ENCODE results near the gene HS6ST1. TPM values are rescaled to one million over a fixed set of nuclear protein-coding genes. Genes with fewer than 3 reads are reported as not detected.

HS6ST1 gene
- total RNA-seq, 1 donor from 2014 or later, result 21.8 TPM

- peak; percentile 70 for ATAC-seq
- DNase-seq (ENCODE audit: low spot score), result peak; percentile 85
These were observed 33.8 kb downstream of the HS6ST1 start for GRCh38 chr2:128284841-128285240.

GRCh38 chr2:128284037-128284441 lies 34.6 kb downstream of the HS6ST1 start:
- DNase-seq (ENCODE audit: low spot score) (no peak), ATAC-seq (no peak)

- peak; percentile 6 for ATAC-seq
- no peak for DNase-seq (ENCODE audit: low spot score)
These were observed 35.5 kb downstream of the HS6ST1 start for GRCh38 chr2:128282976-128283810.

- DNase-seq (ENCODE audit: low spot score) (no peak), ATAC-seq (peak; percentile 60)
These were observed 36.3 kb downstream of the HS6ST1 start for GRCh38 chr2:128282246-128282975.

GRCh38 chr2:128281852-128282245 lies 36.8 kb downstream of the HS6ST1 start:
- DNase-seq (ENCODE audit: low spot score) (no peak), ATAC-seq (peak; percentile 4)

- DNase-seq (ENCODE audit: low spot score) (no peak), ATAC-seq (peak; percentile 2)
These were observed 37.8 kb downstream of the HS6ST1 start for GRCh38 chr2:128280901-128281321.

- peak; percentile 39 for DNase-seq (ENCODE audit: low spot score)
- ATAC-seq, result no peak
These were observed 38.4 kb downstream of the HS6ST1 start for GRCh38 chr2:128280158-128280871.

GRCh38 chr2:128279786-128280157 lies 38.9 kb downstream of the HS6ST1 start:
- peak; percentile 37 for DNase-seq (ENCODE audit: low spot score)
- no peak for ATAC-seq

GRCh38 chr2:128279009-128279408 lies 39.7 kb downstream of the HS6ST1 start:
- ATAC-seq, result no peak
- peak; percentile 36 for DNase-seq (ENCODE audit: low spot score)

- ATAC-seq (no peak), DNase-seq (ENCODE audit: low spot score) (peak; percentile 37)
These were observed 40.5 kb downstream of the HS6ST1 start for GRCh38 chr2:128277961-128278681.

GRCh38 chr2:128276878-128277675 lies 41.6 kb downstream of the HS6ST1 start:
- ATAC-seq, result no peak
- DNase-seq (ENCODE audit: low spot score), result peak; percentile 33

- no peak for ATAC-seq
- DNase-seq (ENCODE audit: low spot score), result no peak
These were observed 43.1 kb downstream of the HS6ST1 start for GRCh38 chr2:128275498-128276045.

GRCh38 chr2:128274218-128274617 lies 44.5 kb downstream of the HS6ST1 start:
- no peak for ATAC-seq
- no peak for DNase-seq (ENCODE audit: low spot score)

- DNase-seq (ENCODE audit: low spot score) (no peak), ATAC-seq (no peak)
These were observed 45.1 kb downstream of the HS6ST1 start for GRCh38 chr2:128273469-128274081.

- ATAC-seq, result no peak
- DNase-seq (ENCODE audit: low spot score), result no peak
These were observed 45.8 kb downstream of the HS6ST1 start for GRCh38 chr2:128272601-128273468.

- ATAC-seq (no peak), DNase-seq (ENCODE audit: low spot score) (no peak)
These were observed 46.6 kb downstream of the HS6ST1 start for GRCh38 chr2:128271911-128272600.

- ATAC-seq (no peak), DNase-seq (ENCODE audit: low spot score) (peak; percentile 45)
These were observed 47.1 kb downstream of the HS6ST1 start for GRCh38 chr2:128271597-128271910.
